K562 (cell line): ENCODE measurements around the gene ZNF701. TPM values are rescaled to one million over a fixed set of nuclear protein-coding genes. Genes with fewer than 3 reads are reported as not detected.

Experiments used
- ATAC-seq: fragments of 200-7000 bp; cut with Tn5 transposase; 3 replicates; pipeline ENCODE4 v1.9.1; 2020; ENCODE audit warnings: moderate library complexity
- Bru-seq: library from RNA; stranded (reverse); fragments of 400-500 nt; gene quantifications from one replicate; lab custom pipeline; 2021; lab: Mats Ljungman, UMichigan
- BruChase-seq, 2 experiments: library from RNA; stranded (reverse); fragments of 400-500 nt; gene quantifications; one replicate each; lab custom pipeline; 2021; lab: Mats Ljungman, UMichigan
- BruUV-seq: library from RNA; stranded (reverse); fragments of 400-500 nt; replicated peaks from 2 replicates; lab custom pipeline; 2021; lab: Mats Ljungman, UMichigan
- CTCF ChIA-PET: fragments of 300-600 bp; formaldehyde crosslinking; extraction: SDS; loops from one replicate; lab custom pipeline; 2021; ENCODE audit warnings: low intra/inter-chr PET ratio; lab: Yijun Ruan, JAX
- POLR2A ChIA-PET: fragments of 300-600, 350-650 bp; sonication (Branson Sonifier 250); formaldehyde crosslinking; extraction: SDS; loops from one replicate; lab custom pipeline; 2021; ENCODE audit warnings: antibody characterized with exemption, inconsistent platforms; lab: Yijun Ruan, JAX
- DNase-seq, 4 experiments: peaks; one replicate each; pipeline versions ENCODE4 v3.0.0 to v3.0.0-alpha.2; 2011 to 2018; ENCODE audit warnings: low spot score in 3 of 4, mixed read lengths in 3 of 4; ENCODE audit errors: extremely low read depth in 1 of 4
- FAIRE-seq: peaks from 2 replicates; lab custom pipeline; 2011; peaks lifted over from hg19 to GRCh38; lab: Jason Lieb, UNC
- H2AFZ ChIP-seq: 2 replicates; pipeline ENCODE4 v1.6.0; 2011; ENCODE audit warnings: low read depth, low read length, control low read depth, inconsistent platforms
- H3K27ac ChIP-seq: fragments of 200-600 bp; 3 replicates; pipeline ENCODE4 v1.8.0; 2011; ENCODE audit warnings: low read depth, mild to moderate bottlenecking, control low read depth, inconsistent platforms, low read length, moderate library complexity, mixed read lengths; ENCODE audit errors: extremely low read depth
- H3K27me3 ChIP-seq, 2 experiments: fragments of 300-600 bp in 1 of 2; 2 replicates in 1 of 2; 3 replicates in 1 of 2; pipeline versions ENCODE4 v1.6.0 to v1.8.0; 2011; ENCODE audit warnings: inconsistent platforms in 2 of 2, low read length in 2 of 2, mild to moderate bottlenecking in 1 of 2, mixed read lengths in 1 of 2, moderate library complexity in 1 of 2; ENCODE audit not compliant: control insufficient read depth in 2 of 2, insufficient read depth in 2 of 2
- H3K36me3 ChIP-seq: fragments of 300-600 bp; 3 replicates; pipeline ENCODE4 v1.8.0; 2011; ENCODE audit warnings: mild to moderate bottlenecking, low read length, inconsistent platforms; ENCODE audit not compliant: control insufficient read depth, insufficient read depth
- H3K4me1 ChIP-seq, 2 experiments: fragments of 200-600 bp in 1 of 2; replicated peaks in 1 of 2; 2 replicates in 1 of 2; 3 replicates in 1 of 2; pipeline versions ENCODE4 v1.5.1 to v1.8.0; 2011; ENCODE audit warnings: inconsistent platforms in 2 of 2, low read length in 2 of 2, mild to moderate bottlenecking in 1 of 2, mixed read lengths in 1 of 2, moderate library complexity in 1 of 2; ENCODE audit not compliant: control insufficient read depth in 2 of 2, insufficient read depth in 2 of 2
- H3K4me2 ChIP-seq: 2 replicates; pipeline ENCODE4 v1.6.1; 2011; ENCODE audit warnings: low read length, control low read depth, inconsistent platforms, mixed read lengths; ENCODE audit not compliant: insufficient read depth
- H3K4me3 ChIP-seq: fragments of 200-600 bp; sonication (generic), shearing (Covaris generic); 2 replicates; pipeline ENCODE4 v1.5.1; 2016; ENCODE audit warnings: control low read depth, inconsistent platforms
- H3K79me2 ChIP-seq: fragments of 200-600 bp; 3 replicates; pipeline ENCODE4 v1.8.0; 2011; ENCODE audit warnings: low read length, inconsistent platforms; ENCODE audit not compliant: control insufficient read depth, insufficient read depth
- H3K9ac ChIP-seq, 2 experiments: 2 replicates each; pipeline versions ENCODE4 v1.6.0 to v1.6.1; 2011; ENCODE audit warnings: low read depth in 2 of 2, low read length in 2 of 2, control low read depth in 1 of 2, inconsistent platforms in 1 of 2, mild to moderate bottlenecking in 1 of 2, mixed read lengths in 1 of 2; ENCODE audit not compliant: insufficient read depth in 1 of 2
- H3K9me1 ChIP-seq: one replicate; pipeline ENCODE4 v1.6.0; 2011; ENCODE audit warnings: inconsistent platforms, mild to moderate bottlenecking, low read length, moderate library complexity; ENCODE audit not compliant: control insufficient read depth, insufficient read depth
- H3K9me3 ChIP-seq: replicated peaks from 2 replicates; pipeline ENCODE4 v1.5.1; 2011; ENCODE audit warnings: low read depth, low read length, inconsistent platforms; ENCODE audit not compliant: control insufficient read depth, insufficient read depth
- H4K20me1 ChIP-seq: replicated peaks from 2 replicates; pipeline ENCODE4 v1.6.1; 2011; ENCODE audit warnings: low read length, inconsistent platforms, mixed read lengths; ENCODE audit not compliant: control insufficient read depth, insufficient read depth
- HDAC2 ChIP-seq: fragments of 450-650 bp; IDR thresholded peaks from 2 replicates; pipeline ENCODE4 v1.6.1; 2016; ENCODE audit warnings: mild to moderate bottlenecking
- KAT7 ChIP-seq: sonication (generic); formaldehyde crosslinking; IDR thresholded peaks from 2 replicates; pipeline ENCODE4 v1.8.0; 2022; ENCODE audit warnings: missing genetic modification reagents, mild to moderate bottlenecking, borderline replicate concordance
- POLR2H ChIP-seq: IDR thresholded peaks from 2 replicates; pipeline ENCODE4 v1.6.1; 2016; ENCODE audit warnings: missing genetic modification characterization, low read depth, mild to moderate bottlenecking, control low read depth, missing compliant biosample characterization, moderate library complexity
- SIN3A ChIP-seq, 2 experiments: fragments of 150-350 bp in 1 of 2; IDR thresholded peaks; 2 replicates each; pipeline ENCODE4 v1.6.1; 2011 to 2016; ENCODE audit warnings: borderline replicate concordance in 2 of 2, low read depth in 2 of 2, low read length in 2 of 2, mild to moderate bottlenecking in 2 of 2, moderate library complexity in 2 of 2; ENCODE audit not compliant: control insufficient read depth in 1 of 2
- SOX6 ChIP-seq: fragments of 450-650 bp; IDR thresholded peaks from 2 replicates; pipeline ENCODE4 v1.6.1; 2014; ENCODE audit warnings: mild to moderate bottlenecking
- U2AF2 ChIP-seq: fragments of 200-400 bp; formaldehyde crosslinking; optimal IDR thresholded peaks from 2 replicates; pipeline ENCODE3; 2017; ENCODE audit warnings: low read depth, mild to moderate bottlenecking, low read length
- ZBTB7A ChIP-seq: IDR thresholded peaks from 2 replicates; pipeline ENCODE4 v1.6.1; 2011; ENCODE audit warnings: low read depth, mild to moderate bottlenecking, low read length, moderate library complexity, borderline replicate concordance; ENCODE audit not compliant: control insufficient read depth
- ZMIZ1 ChIP-seq, 2 experiments: fragments of 150-350 bp in 1 of 2; IDR thresholded peaks; 2 replicates each; pipeline ENCODE4 v1.6.1; 2012 to 2016; ENCODE audit warnings: low read depth in 2 of 2, low read length in 2 of 2, mild to moderate bottlenecking in 1 of 2, moderate library complexity in 1 of 2
- ZNF511 ChIP-seq: sonication (generic); formaldehyde crosslinking; IDR thresholded peaks from 2 replicates; pipeline ENCODE4 v1.8.0; 2022; ENCODE audit warnings: mild to moderate bottlenecking, missing genetic modification reagents
- WGBS: fragments of 100-300 bp; shearing (Covaris generic); methylation state at CpG from one replicate; pipeline ENCODE4 v1.1.6; 2016; ENCODE audit warnings: low coverage, mixed read lengths; ENCODE audit not compliant: insufficient coverage; ENCODE audit errors: missing lambda C conversion rate; 5-methylcytosine and 5-hydroxymethylcytosine counted together
- in situ Hi-C: fragments of 300-500 bp; cut with MboI; formaldehyde crosslinking; loops from 4 replicates; pipeline ENCODE4 v1.15.0; 2018; ENCODE audit warnings: inconsistent platforms, mixed read lengths
- intact Hi-C: fragments of 100-400 bp; cut with micrococcal nuclease; formaldehyde crosslinking; loops from 2 replicates; pipeline ENCODE4 v1.14.2; 2022
- long read RNA-seq, 3 experiments: library from polyadenylated mRNA in 2 of 3; library from RNA in 1 of 3; unstranded in 2 of 3; stranded (forward) in 1 of 3; transcript quantifications; one replicate each; pipeline ENCODE4 v2.0.0, GENCODE V29; 2019 to 2022
- polyA minus RNA-seq, 3 experiments: library from RNA; depleted of rRNA, polyadenylated mRNA; stranded (reverse); fragments of >200 nt; gene quantifications; 2 replicates each; pipeline ENCODE4 v1.2.3, GENCODE V29; 2011
- polyA plus RNA-seq, 8 experiments: library from polyadenylated mRNA; depleted of rRNA in 4 of 8; stranded (reverse) in 5 of 8; unstranded in 3 of 8; fragments of >200 nt; fragmentation: Nextera tagmentation in 2 of 8; fragmentation: Illumina TruSeq in 1 of 8; extraction: Ambion mirVana in 2 of 8; extraction: Trizol in 1 of 8; gene quantifications; 2 replicates each; pipeline versions ENCODE4 v1.2.1 to v1.2.3, GENCODE V29; 2011 to 2014; ENCODE audit warnings: inconsistent platforms in 1 of 8, missing spikeins in 1 of 8
- total RNA-seq, 7 experiments: library from RNA; depleted of rRNA in 6 of 7; stranded (reverse); fragments of >200 nt in 6 of 7; fragmentation: Illumina TruSeq in 2 of 7; extraction: Trizol in 2 of 7; gene quantifications; 2 replicates each; pipeline versions ENCODE4 v1.2.1 to v1.2.3, GENCODE V29; 2011 to 2021; ENCODE audit warnings: low replicate concordance in 1 of 7

ZNF701 gene
- 30.6 and 77.6 TPM in 2 replicates for total RNA-seq (2011; cell fraction: chromatin; rRNA removed; ENCODE audit: low replicate concordance)
- 22.2 and 27.2 TPM in 2 replicates for total RNA-seq (2011; cell fraction: nucleolus; rRNA removed)
- total RNA-seq (2011; cell fraction: nucleoplasm; rRNA removed): 35.2 and 36.9 TPM in 2 replicates
- 8.0 and 9.1 TPM in 2 replicates for total RNA-seq (2014; rRNA removed)
- 15.4 and 17.7 TPM in 2 replicates for total RNA-seq (2014; rRNA removed; fragmentation: Illumina TruSeq; extraction: Trizol)
- total RNA-seq (2015; rRNA removed; fragmentation: Illumina TruSeq; extraction: Trizol): 10.1 and 11.3 TPM in 2 replicates
- total RNA-seq (2021): 12.9 and 15.2 TPM in 2 replicates
- 15.9 and 16.9 TPM in 2 replicates for polyA plus RNA-seq (2011; rRNA removed)
- 5.1 and 10.3 TPM in 2 replicates for polyA plus RNA-seq (2011; cell fraction: cytosol; rRNA removed)
- 16.5 and 19.2 TPM in 2 replicates for polyA plus RNA-seq (2011; cell fraction: nucleus; rRNA removed)
- polyA plus RNA-seq (2012): 5.4 and 9.6 TPM in 2 replicates
- 8.7 and 9.2 TPM in 2 replicates for polyA plus RNA-seq (2014; fragmentation: Illumina TruSeq; extraction: Trizol)
- 10 to 100 TPM in 1 of 2 experiments, 1 to 10 TPM in 1; 5.3 to 11.1 TPM for polyA plus RNA-seq (2014; fragmentation: Nextera tagmentation; extraction: Ambion mirVana)
- 9.3 and 9.9 TPM in 2 replicates for polyA plus RNA-seq (2014; rRNA removed)
- polyA minus RNA-seq (2011; rRNA and poly(A)+ RNA removed): 39.2 and 45.7 TPM in 2 replicates
- 10.8 and 11.6 TPM in 2 replicates for polyA minus RNA-seq (2011; cell fraction: cytosol; rRNA and poly(A)+ RNA removed)
- polyA minus RNA-seq (2011; cell fraction: nucleus; rRNA and poly(A)+ RNA removed): 15.9 and 22.9 TPM in 2 replicates
- percentile 66 among the genes with signal in this experiment for Bru-seq, nascent RNA
- percentile 75 among the genes with signal in this experiment for BruChase-seq, experiment 1, labeled RNA remaining after a 2-hour chase
- percentile 80 among the genes with signal in this experiment for BruChase-seq, experiment 2, labeled RNA remaining after a 6-hour chase
- long read RNA-seq, experiment 1, transcript ZNF701-202 (4 exons, 2,634 nt): major isoform, 14 of 28 reads
- long read RNA-seq, experiment 1, partial matches to known transcripts: 4 of 28 reads
- long read RNA-seq, experiment 1, other reads (novel, unspliced or antisense): 10 of 28 reads
- long read RNA-seq, experiment 2, partial matches to known transcripts: 2 of 8 reads
- long read RNA-seq, experiment 2, other reads (novel, unspliced or antisense): 4 of 8 reads
- long read RNA-seq, experiment 3, partial matches to known transcripts: 1 of 2 reads
- long read RNA-seq, experiment 3, other reads (novel, unspliced or antisense): 1 of 2 reads

GRCh38 chr19:52570000-52570861, at the start of gene ZNF701:
TSS of gene ZNF701 (plus strand) at chr19:52570287. CDS start at chr19:52574148, 3,861 bp downstream.
- in situ Hi-C loops: no loop called here
- H3K9me1 ChIP-seq: no peaks in the 10 kb centered on the region
- H3K27ac ChIP-seq: peak within 1 kb of the TSS; percentile 97
- CTCF ChIA-PET: no interaction called here
- FAIRE-seq (peak; percentile 82), ATAC-seq (peak; percentile 100), DNase-seq (peak; percentile 93 to 94 (median 93))
- POLR2A ChIA-PET: no interaction called here
- H2AFZ ChIP-seq: peak within 1 kb of the TSS; percentile 96
- peak within 1 kb of the TSS; percentile 96 for H3K4me2 ChIP-seq
- H3K4me3 ChIP-seq: peak within 1 kb of the TSS; percentile 72
- intact Hi-C loops: no loop called here
- H3K9ac ChIP-seq: peak within 1 kb of the TSS; percentile 94 to 95
- peaks cover 18% of the 10 kb centered on the region for H3K79me2 ChIP-seq
- BruUV-seq: TSS peak; percentile 76
- WGBS: 4% methylated on average over 51 of the region's 57 CpGs
- peaks cover 25% of the 10 kb centered on the region; the same call in 1 of the 3 replicates for H3K36me3 ChIP-seq
- H3K9me3 ChIP-seq: peaks cover 8% of the 10 kb centered on the region; the same call in 1 of the 2 replicates
- H3K27me3 ChIP-seq: no peaks in the 10 kb centered on the region
- H4K20me1 ChIP-seq: no peaks in the 10 kb centered on the region
- H3K4me1 ChIP-seq: peaks cover 2 to 11% of the 10 kb centered on the region in 2 experiments; a peak in 3 of 5 replicates
- TF ChIP-seq HDAC2: peak; percentile 68; the same call in 1 of the 2 replicates
- TF ChIP-seq U2AF2: no peak
- 0 out of 4 replicates have a peak, but pooled peaks of 1 of the 2 experiments have one; percentile 12 for TF ChIP-seq ZMIZ1 (IDR thresholded peaks at IDR 0.05; ENCODE audit: low read depth in 2 of 2, low read length in 2 of 2)
- TF ChIP-seq SIN3A (IDR thresholded peaks at IDR 0.05; ENCODE audit: borderline replicate concordance in 2 of 2, control insufficient read depth in 1 of 2, low read depth in 2 of 2, low read length in 2 of 2): peak in 1 of 2 experiments; percentile 67; a peak in 1 of 4 replicates
- no peak for TF ChIP-seq ZBTB7A
- no peak for TF ChIP-seq SOX6
- TF ChIP-seq POLR2H (tag): peak; percentile 86
- no peak for TF ChIP-seq KAT7 (CRISPR knock-in tag)
- no peak for TF ChIP-seq ZNF511
